ENCODE measurements around the gene FSD1.

Gene FSD1

DNA sequence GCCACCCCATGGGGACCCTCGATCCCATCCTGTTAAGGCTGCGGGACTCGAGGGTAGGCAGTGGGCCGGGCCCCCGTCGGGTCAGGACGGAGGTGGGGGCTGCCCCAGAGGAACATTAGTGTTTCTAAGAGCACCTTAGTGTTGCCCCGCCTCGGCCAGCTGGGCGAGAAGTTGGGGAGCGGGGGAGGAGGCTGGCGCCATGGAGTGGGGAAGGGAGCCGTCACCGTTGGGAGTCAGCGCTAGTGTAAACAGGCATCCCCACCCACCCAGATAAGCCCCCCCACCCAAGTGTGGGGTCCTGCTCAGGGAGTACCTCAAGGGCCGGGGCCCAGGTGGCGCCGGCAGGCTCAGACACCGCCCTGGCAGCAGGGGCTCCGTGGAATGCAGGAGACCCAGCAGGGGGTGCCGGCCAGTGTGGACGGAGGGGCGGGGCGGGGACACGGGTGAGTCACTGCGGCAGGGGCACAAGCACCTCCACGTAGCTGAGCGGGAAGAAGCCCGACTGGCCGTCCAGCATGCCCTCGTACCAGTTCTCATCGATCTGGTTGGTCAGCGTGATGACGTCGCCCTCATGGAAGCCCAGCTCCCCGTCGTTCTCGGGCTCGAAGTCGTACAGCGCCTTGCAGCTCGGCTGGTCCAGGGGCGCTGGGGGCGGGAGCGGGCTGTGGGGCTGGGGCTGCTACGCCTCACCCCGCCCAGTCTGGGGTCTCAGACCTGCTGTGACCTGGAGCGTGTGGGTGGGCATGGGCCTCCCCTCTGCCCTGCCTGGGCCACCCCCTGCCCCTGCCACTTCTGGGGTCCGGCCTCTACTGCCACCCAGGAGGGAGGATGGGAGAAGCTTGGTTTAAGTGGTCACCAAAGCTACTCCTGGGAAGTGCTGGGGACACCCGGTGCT lies 57.0 kb downstream of the FSD1 start:
- H3K9me3 ChIP-seq (ENCODE audit: low read length) = no peaks in the 10 kb centered on the region
- no peaks in the 10 kb centered on the region for H3K27me3 ChIP-seq (ENCODE audit: insufficient read depth, low read length)
- no peaks in the 10 kb centered on the region for H3K4me1 ChIP-seq (ENCODE audit: insufficient read depth, low read length)
- H3K36me3 ChIP-seq (ENCODE audit: insufficient read depth, low read length) = peaks cover 69% of the 10 kb centered on the region
- H3K4me3 ChIP-seq (ENCODE audit: low read length) = no peak overlapping the region
- no peak overlapping the region for H2AFZ ChIP-seq (ENCODE audit: low read depth, low read length)

DNA sequence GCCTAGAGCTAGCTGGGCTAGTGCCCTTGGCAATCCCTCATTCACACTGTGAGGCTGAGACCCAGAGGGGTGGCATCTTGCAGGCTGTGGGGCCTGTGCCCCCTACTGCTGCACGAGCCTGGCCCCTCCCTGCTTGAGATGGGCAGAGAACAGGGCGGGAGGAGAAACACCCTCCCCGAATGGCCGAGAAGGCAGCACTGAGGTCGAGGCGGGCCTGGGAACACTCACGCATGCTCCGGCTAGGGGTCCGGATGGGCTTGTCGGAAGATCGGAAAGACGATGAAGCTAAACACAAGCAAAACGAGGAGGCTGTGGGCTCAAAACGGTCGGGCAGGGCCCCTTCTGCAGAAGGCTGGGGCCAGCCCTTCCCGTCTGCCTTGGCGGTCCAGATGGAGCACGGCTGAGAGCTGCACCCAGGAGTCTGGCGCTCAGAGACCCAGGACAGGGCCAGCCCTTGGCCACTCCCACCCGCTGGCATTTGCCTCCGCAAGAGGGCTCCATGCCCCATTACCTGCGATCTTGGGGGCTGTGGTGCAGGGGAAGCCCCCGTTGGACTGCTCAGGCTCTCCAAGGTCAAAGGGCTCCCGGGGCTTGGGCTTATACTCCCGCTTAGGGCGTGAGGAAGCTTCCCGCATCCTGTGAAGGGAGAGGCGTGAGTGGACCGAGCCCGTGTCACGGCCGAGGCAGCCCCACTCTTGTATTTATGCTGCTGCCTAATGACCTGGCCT lies 57.9 kb downstream of the FSD1 start:
- Histone ChIP-seq H3K4me1 (ENCODE audit: insufficient read depth, low read length) (no peaks in the 10 kb centered on the region), H2AFZ (ENCODE audit: low read depth, low read length) (no peak overlapping the region), H3K9me3 (ENCODE audit: low read length) (no peaks in the 10 kb centered on the region), H3K27me3 (ENCODE audit: insufficient read depth, low read length) (no peaks in the 10 kb centered on the region), H3K36me3 (ENCODE audit: insufficient read depth, low read length) (peaks cover 65% of the 10 kb centered on the region), H3K4me3 (ENCODE audit: low read length) (no peak overlapping the region)

DNA sequence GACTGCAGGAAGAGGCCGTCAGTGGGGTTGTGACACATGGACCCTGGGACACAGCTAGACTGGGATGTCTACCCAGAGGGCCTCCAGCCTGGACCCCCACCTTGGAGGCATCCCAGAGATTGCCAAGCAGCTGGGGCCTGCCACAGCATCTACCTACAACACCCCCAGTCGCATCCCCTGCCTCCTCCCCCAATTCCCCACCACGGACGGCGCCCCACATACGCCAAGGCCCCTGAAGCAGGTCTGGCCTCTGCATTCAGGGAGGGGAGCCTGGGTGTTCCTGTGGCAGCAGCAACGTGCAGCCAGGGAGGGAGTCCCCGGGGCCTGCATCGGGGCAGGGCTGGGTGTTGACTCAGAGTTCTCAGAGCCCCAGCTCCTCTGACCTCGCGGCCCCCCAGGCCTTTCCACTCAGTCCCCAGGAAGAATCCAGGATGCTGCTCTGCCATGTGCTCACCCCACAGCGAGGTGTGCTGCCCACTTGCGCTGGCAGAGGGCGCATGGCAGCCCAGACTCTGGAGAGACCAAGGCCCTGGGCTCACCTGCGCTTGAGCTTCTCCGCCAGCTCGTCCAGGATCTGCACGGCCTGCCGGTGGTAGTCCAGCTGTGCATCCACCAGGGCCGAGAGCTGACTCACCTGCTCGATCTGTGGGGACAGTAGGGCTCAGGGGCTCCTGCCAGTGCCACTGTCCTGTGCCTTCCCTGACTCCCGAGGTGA lies 58.6 kb downstream of the FSD1 start:
- Histone ChIP-seq H3K27me3 (ENCODE audit: insufficient read depth, low read length) (no peaks in the 10 kb centered on the region), H2AFZ (ENCODE audit: low read depth, low read length) (no peak overlapping the region), H3K4me3 (ENCODE audit: low read length) (no peak overlapping the region), H3K36me3 (ENCODE audit: insufficient read depth, low read length) (peaks cover 59% of the 10 kb centered on the region), H3K9me3 (ENCODE audit: low read length) (no peaks in the 10 kb centered on the region), H3K4me1 (ENCODE audit: insufficient read depth, low read length) (no peaks in the 10 kb centered on the region)

DNA sequence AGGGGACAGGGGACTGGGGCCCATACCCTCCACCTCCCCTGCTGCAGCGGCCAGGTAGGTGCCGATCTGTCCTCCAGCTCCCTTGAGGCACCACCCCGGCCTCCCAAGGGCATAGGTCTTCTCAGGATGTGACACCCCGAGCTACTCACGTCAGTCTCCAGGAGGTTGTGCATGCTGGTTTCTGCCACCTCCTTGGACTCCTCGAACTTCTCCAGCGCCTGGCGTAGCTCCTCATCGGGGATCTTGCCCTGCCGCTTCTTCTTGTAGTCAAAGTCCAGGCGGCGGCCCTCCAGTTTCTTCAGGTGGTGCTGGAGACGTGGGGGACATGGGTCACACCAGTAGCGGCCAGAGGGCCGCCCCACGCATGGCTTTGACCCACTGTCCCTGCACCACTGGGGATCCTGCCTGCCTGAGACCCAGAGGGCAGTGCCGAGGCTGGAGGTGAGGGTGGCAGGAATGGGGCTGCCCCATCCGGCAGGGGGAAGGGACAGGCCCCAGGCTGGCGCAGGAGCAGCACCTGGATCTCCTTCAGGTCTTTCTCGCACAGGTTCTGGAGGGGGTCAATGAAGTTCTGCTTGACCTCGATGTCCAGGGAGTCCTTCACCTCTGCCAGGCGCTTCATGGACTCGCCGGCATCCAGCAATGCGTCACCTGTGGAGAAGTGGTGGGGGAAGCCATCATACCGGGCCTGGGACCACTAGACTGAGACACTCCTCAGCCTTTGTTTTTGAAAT lies 59.3 kb downstream of the FSD1 start:
- Histone ChIP-seq H3K27me3 (ENCODE audit: insufficient read depth, low read length) (no peaks in the 10 kb centered on the region), H3K4me1 (ENCODE audit: insufficient read depth, low read length) (no peaks in the 10 kb centered on the region), H2AFZ (ENCODE audit: low read depth, low read length) (no peak overlapping the region), H3K4me3 (ENCODE audit: low read length) (no peak overlapping the region), H3K36me3 (ENCODE audit: insufficient read depth, low read length) (peaks cover 54% of the 10 kb centered on the region), H3K9me3 (ENCODE audit: low read length) (no peaks in the 10 kb centered on the region)

DNA sequence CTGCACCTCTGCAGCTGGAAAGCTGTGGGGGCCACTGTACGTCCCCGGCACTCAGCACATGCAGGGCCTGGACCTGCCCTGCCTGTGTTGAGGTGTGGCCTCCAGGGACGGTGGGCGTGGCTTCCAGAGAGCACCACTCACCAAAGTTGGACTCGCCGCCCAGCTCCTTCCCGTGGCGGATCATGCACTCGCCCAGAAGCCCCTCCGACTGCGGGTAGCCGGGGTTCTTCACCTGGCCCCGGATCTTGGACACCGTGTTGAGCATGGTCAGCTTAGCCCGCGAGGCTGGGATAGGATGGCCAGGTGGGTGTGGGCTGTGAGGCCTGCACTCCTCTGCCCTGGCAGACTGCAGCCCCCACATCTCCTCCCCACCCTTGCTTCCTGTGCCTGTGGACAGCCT lies 60.9 kb downstream of the FSD1 start:
- peaks cover 47% of the 10 kb centered on the region for H3K36me3 ChIP-seq (ENCODE audit: insufficient read depth, low read length)
- H3K4me3 ChIP-seq (ENCODE audit: low read length) = no peak overlapping the region
- H3K4me1 ChIP-seq (ENCODE audit: insufficient read depth, low read length) = peaks cover 12% of the 10 kb centered on the region
- no peaks in the 10 kb centered on the region for H3K27me3 ChIP-seq (ENCODE audit: insufficient read depth, low read length)
- no peak overlapping the region for H2AFZ ChIP-seq (ENCODE audit: low read depth, low read length)
- H3K9me3 ChIP-seq (ENCODE audit: low read length) = no peaks in the 10 kb centered on the region

DNA sequence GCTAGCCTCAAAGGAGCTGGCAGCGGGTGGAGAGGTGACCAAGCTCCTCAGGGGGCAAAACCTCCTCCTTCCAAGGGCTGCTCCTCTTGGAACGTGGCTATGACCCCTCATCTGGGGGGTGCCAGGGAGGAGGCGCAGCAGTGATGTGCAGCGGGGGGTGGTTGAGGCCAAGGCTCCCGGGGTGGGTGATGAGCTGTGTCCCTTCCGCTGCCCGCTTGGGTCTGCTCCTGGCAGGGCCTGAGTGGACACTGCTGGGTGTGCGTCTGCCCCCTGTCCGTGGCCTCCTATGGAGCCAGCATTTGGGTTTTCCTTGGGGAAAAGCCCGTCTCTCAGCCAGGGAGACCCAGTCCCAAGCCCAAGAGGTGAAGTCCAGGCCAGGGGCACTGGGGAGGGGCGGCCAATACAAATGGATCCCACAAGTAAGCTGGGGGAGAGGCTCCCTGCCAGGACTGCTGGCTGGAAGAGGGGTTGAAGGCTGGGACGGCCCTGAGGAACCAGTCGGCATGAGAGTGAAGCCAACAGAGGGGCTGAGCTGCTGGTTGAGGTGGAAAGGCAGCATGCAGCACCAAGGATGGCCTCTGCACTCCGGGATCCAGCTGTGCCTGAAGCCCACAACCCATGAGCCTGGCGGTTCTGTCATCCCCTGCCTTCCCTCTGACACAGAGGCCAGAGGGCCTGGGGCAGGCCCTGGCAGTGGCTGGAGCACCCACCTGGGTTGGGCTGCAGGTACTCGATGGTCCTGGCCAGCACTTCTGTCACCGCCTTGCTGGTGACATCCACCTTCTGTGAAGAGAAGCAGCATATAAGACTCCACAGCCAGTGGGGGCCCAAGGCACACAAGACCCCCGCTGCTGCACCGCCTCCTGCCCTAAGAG lies 61.6 kb downstream of the FSD1 start:
- H3K4me3 ChIP-seq (ENCODE audit: low read length) = no peak overlapping the region
- peaks cover 41% of the 10 kb centered on the region for H3K36me3 ChIP-seq (ENCODE audit: insufficient read depth, low read length)
- no peak overlapping the region for H2AFZ ChIP-seq (ENCODE audit: low read depth, low read length)
- H3K9me3 ChIP-seq (ENCODE audit: low read length) = no peaks in the 10 kb centered on the region
- no peaks in the 10 kb centered on the region for H3K27me3 ChIP-seq (ENCODE audit: insufficient read depth, low read length)
- H3K4me1 ChIP-seq (ENCODE audit: insufficient read depth, low read length) = peaks cover 12% of the 10 kb centered on the region

DNA sequence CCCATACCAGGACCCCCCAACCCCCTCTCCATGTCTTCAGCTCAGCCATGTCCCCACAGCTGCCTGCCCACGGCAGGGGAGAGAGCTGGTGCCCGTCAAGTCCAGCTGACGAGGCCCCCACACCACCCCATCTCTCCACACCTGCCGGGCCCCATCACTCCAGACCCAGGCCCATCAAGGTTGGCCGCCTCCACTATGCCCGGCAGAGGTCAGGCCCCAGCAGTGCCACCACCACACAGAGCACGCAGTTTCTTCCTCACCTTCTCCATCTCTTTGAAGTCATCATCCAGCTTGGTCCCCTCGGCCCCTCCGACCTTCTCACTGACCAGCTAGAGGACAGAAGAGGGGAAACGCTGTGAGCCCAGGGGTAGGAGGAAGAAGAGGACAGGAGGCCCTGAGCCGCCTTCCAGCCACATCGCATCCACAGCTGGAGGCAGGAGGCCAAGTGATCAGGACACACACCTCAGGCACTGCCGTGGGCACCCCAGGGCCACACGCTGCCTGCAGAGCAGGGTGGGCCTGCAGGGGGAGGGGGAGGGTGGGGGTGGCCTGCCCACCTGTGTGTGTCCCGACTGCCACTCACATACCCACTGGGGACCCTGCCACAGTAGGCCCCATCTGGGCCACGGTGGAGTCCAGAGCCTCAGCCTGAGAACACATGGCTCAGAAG lies 62.4 kb downstream of the FSD1 start:
- no peak overlapping the region for H2AFZ ChIP-seq (ENCODE audit: low read depth, low read length)

DNA sequence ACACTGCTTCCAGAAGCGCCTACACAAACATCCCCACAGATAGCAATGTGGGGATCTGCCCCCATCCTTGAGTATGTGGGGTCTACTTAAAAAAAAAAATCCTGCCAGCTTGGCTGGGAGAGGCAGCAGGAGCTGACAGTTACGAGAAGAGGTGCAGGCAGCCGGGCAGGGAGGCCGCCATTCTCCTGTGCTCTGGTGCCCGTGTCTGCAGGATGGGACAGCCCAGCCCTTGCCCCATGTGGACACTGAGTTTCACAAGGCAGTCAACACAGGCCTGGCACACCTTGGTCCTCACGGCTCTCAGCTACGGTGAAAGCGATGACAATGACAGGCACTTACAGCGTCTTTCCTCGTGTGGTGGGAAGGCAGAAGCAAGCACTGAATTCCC lies 62.9 kb downstream of the FSD1 start:
- Histone ChIP-seq H3K27me3 (ENCODE audit: insufficient read depth, low read length) (no peaks in the 10 kb centered on the region), H2AFZ (ENCODE audit: low read depth, low read length) (no peak overlapping the region), H3K4me3 (ENCODE audit: low read length) (no peak overlapping the region), H3K4me1 (ENCODE audit: insufficient read depth, low read length) (peaks cover 12% of the 10 kb centered on the region), H3K36me3 (ENCODE audit: insufficient read depth, low read length) (peaks cover 34% of the 10 kb centered on the region), H3K9me3 (ENCODE audit: low read length) (no peaks in the 10 kb centered on the region)

More for the DNA sequence above, 62.4 kb downstream of the FSD1 start:
- Histone ChIP-seq H3K36me3 (ENCODE audit: insufficient read depth, low read length) (peaks cover 39% of the 10 kb centered on the region), H3K27me3 (ENCODE audit: insufficient read depth, low read length) (no peaks in the 10 kb centered on the region), H3K4me1 (ENCODE audit: insufficient read depth, low read length) (peaks cover 12% of the 10 kb centered on the region), H3K4me3 (ENCODE audit: low read length) (no peak overlapping the region), H3K9me3 (ENCODE audit: low read length) (no peaks in the 10 kb centered on the region)

DNA sequence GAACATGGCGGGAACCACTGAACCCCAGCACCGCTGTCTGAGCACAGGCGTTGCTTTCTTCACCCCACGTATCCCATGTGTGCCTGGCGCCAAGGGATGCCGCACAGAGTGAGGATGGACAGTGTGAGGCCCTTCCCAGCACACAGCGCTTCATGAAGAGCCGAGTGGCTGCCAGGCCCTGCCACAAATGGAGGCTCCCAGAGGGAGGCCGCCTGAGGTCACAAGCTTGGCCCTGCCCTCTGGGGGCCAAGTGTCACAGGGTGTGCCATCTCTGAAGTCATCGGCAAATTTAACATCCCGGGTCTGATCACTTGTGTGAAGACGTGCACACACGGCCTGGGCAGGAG lies 63.4 kb downstream of the FSD1 start:
- Histone ChIP-seq H2AFZ (ENCODE audit: low read depth, low read length) (no peak overlapping the region), H3K36me3 (ENCODE audit: insufficient read depth, low read length) (peaks cover 30% of the 10 kb centered on the region), H3K27me3 (ENCODE audit: insufficient read depth, low read length) (no peaks in the 10 kb centered on the region), H3K4me1 (ENCODE audit: insufficient read depth, low read length) (peaks cover 12% of the 10 kb centered on the region), H3K4me3 (ENCODE audit: low read length) (no peak overlapping the region), H3K9me3 (ENCODE audit: low read length) (no peaks in the 10 kb centered on the region)

DNA sequence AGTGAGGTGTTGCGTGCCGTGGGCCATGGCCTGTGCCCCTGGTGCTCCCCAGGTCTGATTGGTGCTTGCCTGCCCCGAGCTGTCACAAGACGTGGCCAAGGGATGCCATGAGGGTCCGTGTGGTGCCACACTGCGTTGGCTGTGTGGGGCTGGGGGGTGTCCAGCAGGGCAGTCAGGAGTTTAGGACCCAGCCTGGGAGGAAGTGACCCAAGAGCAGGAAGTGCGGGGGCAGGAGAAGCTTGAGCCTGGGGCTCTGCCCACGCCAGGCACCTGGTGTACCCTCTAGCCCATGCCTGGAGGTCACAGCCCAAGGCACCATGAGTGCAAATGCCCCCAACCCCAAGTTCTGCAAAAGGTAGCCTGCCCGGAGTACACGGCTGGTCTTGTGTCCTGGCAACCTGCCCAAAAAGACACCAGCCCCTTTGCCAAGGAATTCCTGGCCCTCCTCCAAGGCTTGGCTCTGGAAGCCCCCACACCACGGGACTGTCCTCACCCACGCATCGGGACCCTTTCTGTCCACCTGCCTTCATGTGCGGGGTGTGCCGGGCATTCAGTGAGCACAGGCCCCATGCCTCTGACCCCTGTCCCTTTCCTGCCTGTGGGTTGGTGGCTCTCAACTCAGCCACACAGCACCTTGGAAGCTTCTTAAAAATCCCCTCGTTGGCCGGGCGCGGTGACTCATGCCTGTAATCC lies 63.9 kb downstream of the FSD1 start:
- Histone ChIP-seq H3K9me3 (ENCODE audit: low read length) (no peaks in the 10 kb centered on the region), H2AFZ (ENCODE audit: low read depth, low read length) (no peak overlapping the region), H3K27me3 (ENCODE audit: insufficient read depth, low read length) (no peaks in the 10 kb centered on the region), H3K4me1 (ENCODE audit: insufficient read depth, low read length) (peaks cover 12% of the 10 kb centered on the region), H3K4me3 (ENCODE audit: low read length) (no peak overlapping the region), H3K36me3 (ENCODE audit: insufficient read depth, low read length) (peaks cover 25% of the 10 kb centered on the region)

DNA sequence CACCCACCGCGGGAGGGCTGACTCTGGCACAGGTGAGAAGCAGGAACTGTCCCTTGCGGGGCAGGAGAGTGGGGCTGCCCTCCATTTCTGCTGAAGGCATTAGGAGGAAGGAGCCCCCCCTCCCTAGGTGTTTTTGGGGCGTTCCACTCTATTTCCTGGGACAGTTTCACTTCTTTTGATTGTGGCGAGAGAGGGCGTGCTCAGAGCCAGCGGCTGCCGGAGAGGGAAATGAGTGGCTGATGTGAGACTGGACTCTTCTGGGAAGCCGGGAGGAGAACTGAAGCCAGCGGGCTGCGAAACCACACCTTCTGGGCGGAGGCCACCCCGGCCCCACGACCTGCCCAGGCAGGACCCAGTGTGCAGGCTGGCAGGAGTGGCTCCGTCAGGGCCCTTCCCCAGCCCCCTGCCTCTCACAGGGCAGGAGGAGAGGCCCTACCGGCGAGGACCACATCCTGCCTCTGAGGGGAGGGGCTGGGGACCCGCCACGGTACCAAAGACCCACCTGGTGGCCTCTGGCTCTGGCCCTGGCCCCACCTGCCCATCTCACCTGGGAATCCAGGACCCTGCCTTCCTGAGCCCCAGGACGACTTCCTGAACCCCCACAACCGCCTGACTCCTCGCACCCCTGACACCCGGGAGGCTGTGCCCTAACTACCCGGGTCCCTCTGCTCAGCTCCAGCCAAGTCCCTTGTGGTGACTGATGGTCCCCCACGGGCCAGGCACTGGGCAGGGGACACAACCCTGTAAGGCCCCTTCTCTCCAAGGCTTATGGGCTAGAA lies 64.9 kb downstream of the FSD1 start:
- Histone ChIP-seq H3K27me3 (ENCODE audit: insufficient read depth, low read length) (no peaks in the 10 kb centered on the region), H3K36me3 (ENCODE audit: insufficient read depth, low read length) (peaks cover 16% of the 10 kb centered on the region), H3K4me1 (ENCODE audit: insufficient read depth, low read length) (peaks cover 18% of the 10 kb centered on the region), H3K9me3 (ENCODE audit: low read length) (no peaks in the 10 kb centered on the region), H2AFZ (ENCODE audit: low read depth, low read length) (no peak overlapping the region), H3K4me3 (ENCODE audit: low read length) (no peak overlapping the region)

All from neuron (in vitro differentiated cells).